Ishikawa (cell line): ENCODE measurements around the gene SLC6A18.

ENCODE experiments used
- CEBPB ChIP-seq: IDR thresholded peaks from 2 replicates; pipeline ENCODE4 v1.6.1; 2012
- CREB1 ChIP-seq: IDR thresholded peaks from 2 replicates; pipeline ENCODE4 v1.6.1; 2012; ENCODE audit warnings: low read depth
- EGR1 ChIP-seq: IDR thresholded peaks from 2 replicates; pipeline ENCODE4 v1.6.1; 2012
- EP300 ChIP-seq: IDR thresholded peaks from 2 replicates; pipeline ENCODE4 v1.6.1; 2012; ENCODE audit warnings: borderline replicate concordance
- FOXM1 ChIP-seq: IDR thresholded peaks from 2 replicates; pipeline ENCODE4 v1.6.1; 2012; ENCODE audit warnings: low read depth, borderline replicate concordance
- MAX ChIP-seq: IDR thresholded peaks from 2 replicates; pipeline ENCODE4 v1.6.1; 2012
- NFIC ChIP-seq: IDR thresholded peaks from 2 replicates; pipeline ENCODE4 v1.6.1; 2012
- RAD21 ChIP-seq: IDR thresholded peaks from 2 replicates; pipeline ENCODE4 v1.6.1; 2012; ENCODE audit warnings: low read depth
- TAF1 ChIP-seq: IDR thresholded peaks from 2 replicates; pipeline ENCODE4 v1.6.1; 2012; ENCODE audit warnings: low read depth, mild to moderate bottlenecking
- TEAD4 ChIP-seq: IDR thresholded peaks from 2 replicates; pipeline ENCODE4 v1.6.1; 2012
- USF1 ChIP-seq: IDR thresholded peaks from 2 replicates; pipeline ENCODE4 v1.6.1; 2012
- YY1 ChIP-seq: IDR thresholded peaks from 2 replicates; pipeline ENCODE4 v1.6.1; 2012; ENCODE audit warnings: low read depth

GRCh38 chr5:1210832-1211251 lies 14.3 kb upstream of the SLC6A18 start:
- TF ChIP-seq TAF1 = no peak
- no peak for TF ChIP-seq CREB1
- TF ChIP-seq FOXM1 = no peak
- TF ChIP-seq RAD21 = no peak
- no peak for TF ChIP-seq YY1
- no peak for TF ChIP-seq TEAD4
- no peak for TF ChIP-seq EGR1
- no peak for TF ChIP-seq EP300
- TF ChIP-seq NFIC = no peak
- no peak for TF ChIP-seq CEBPB
- no peak for TF ChIP-seq USF1
- no peak for TF ChIP-seq MAX
